GM18498 (cell line): ENCODE measurements around the gene UXT.
A peak's percentile ranks its signal among the peaks of the same experiment; 100 is the strongest.
"Not testable (repeated sequence)": the region's sequence is repeated elsewhere in the genome, so short reads cannot be mapped to it uniquely, and the experiment has no call there.

Experiments used
- ATAC-seq: cut with Tn5 transposase; IDR thresholded peaks from one replicate; pipeline ENCODE4 v1.9.1; 2021; ENCODE audit warnings: mild to moderate bottlenecking, moderate library complexity; ENCODE audit not compliant: unreplicated experiment

The UXT gene

GRCh38 chrX:47619486-47620302 is 39.3 kb downstream of the UXT start, which contains the start of gene SYN1:
Gene SYN1, minus strand, starts transcription at chrX:47619857. Its CDS starts 129 bp downstream, at chrX:47619728.
- ATAC-seq = peak; percentile 86

DNA sequence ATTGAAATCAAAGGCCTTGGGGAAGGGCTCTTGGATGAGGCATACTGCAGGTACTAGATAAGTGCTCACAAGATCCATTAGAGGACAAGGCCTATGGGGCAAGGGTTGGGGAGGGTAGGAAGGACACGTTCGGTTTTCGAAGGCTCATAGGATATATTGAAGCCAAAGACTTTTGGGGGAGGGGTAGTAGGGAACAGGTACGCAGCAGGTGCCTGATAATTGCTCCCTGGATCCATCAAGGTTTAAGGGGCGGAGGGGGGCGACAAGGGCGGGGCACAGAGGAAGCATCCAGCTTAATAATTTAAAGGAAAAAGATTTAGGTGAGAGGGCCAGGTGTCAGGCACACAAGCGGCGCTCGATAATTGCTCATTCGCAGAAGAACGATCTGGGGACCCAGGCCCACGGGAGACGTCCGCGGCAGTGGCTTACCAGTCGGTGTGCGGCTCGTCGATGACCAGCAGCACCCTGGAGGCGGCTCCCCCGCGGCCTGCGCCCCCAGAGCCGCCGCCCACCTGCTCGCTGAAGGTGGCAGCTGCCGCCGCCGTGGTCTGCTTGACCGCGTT is 40.0 kb downstream of the UXT start:
- no peak for ATAC-seq

- no peak for ATAC-seq
These were observed 44.4 kb downstream of the UXT start for GRCh38 chrX:47614618-47615017.

DNA sequence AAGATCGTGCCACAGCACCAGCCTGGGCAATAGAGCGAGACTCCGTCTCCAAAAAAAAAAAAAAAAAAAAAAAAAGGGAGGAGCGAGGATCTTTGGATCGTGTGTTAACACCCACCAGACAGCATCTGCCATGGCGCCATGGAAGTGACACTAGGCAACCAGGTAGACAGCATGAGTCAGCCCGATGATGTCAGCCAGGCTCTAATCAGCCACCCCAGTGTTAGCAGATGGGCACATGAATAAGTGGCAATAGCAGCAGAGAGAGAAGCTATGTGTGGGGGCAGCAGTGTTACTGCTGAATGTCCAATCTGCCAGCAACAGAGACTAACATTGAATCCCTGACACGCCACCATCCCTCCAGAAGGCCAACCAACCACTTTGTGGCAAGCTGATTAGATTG is 45.9 kb downstream of the UXT start:
- ATAC-seq = no peak

- ATAC-seq = no peak
These were observed 46.6 kb downstream of the UXT start for GRCh38 chrX:47612418-47612817.

DNA sequence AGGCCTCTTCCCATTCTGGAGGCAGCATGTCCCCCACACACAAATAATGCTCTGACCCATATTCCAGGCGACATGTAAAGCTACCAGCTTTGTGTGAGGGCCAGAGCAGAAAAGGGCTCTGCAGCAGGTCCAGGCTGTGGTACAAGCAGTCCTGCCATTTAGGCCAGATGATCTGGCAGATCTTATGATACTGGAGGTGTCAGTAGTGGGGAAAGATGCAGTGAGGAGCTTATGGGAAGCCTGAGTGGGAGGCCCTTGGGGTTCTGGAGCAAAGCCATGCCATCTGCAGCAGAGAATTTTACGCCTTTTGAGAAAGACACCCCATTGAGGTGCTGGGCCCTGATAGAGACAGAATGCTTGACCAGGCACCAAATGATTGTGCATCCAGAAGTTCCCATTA is 47.1 kb downstream of the UXT start:
- ATAC-seq = no peak

GRCh38 chrX:47611489-47611888 is 47.5 kb downstream of the UXT start:
- no peak for ATAC-seq

DNA sequence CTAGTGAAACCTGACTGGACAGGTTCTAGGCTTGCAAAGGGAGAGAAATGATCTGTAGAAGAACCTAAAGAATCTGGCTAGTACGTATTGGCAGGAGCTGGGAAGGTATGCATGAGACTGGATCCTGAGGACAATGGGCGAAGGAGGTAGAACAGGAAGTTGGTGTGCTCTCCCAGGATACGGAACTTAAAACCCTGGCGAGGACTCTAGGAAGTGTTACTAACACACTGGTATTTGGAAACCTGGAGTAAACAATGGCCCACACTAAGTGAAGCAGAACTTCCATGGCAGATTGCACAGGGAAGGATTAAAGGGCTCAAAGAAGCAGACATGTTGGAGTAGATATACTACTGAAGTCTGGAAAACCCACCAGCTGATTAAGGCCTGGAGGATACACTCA is 48.5 kb downstream of the UXT start:
- ATAC-seq = no peak

- ATAC-seq = no peak
These were observed 50.7 kb downstream of the UXT start for GRCh38 chrX:47608130-47608810.

DNA sequence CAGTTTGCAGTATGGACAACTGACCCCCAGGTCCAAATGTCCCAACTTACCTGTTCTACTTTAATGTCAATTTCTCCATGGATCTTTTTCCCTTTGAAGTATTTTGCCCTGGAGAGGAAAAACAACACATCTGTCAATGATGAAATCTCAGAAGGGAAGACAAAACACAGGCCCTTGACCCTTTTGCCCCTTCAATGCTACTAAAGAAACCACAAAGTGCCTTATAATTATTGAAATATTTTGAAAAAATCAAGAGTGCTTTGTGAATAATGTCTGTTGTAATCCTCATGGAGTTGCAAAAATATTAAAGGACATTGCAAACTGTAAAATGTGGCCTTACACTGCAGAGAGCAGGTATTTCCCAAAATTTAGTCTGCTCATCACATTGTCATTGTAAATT is 51.9 kb downstream of the UXT start:
- no peak for ATAC-seq

GRCh38 chrX:47605024-47605423 is 54.0 kb downstream of the UXT start:
- no peak for ATAC-seq

DNA sequence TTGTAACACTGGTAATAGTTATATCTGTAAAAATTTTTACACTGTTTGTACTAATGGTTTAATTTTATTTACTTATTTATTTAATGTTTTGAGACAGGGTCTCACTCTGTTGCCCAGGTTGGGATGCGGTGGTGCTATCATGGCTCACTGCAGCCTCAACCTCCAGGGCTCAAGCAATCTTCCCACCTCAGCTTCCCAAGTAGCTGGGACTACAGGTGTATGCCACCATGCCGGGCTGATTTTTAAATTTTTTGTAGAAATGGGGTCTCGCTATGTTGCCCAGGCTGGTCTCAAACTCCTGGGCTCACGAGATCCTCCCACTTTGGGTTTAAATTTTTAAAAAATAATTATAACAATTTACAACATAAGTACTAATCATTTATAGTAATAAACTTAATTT is 55.9 kb downstream of the UXT start:
- not testable (repeated sequence) for ATAC-seq
